Stimulated activated CD8-positive, alpha-beta memory T cell treated with anti-CD3 and anti-CD28 coated beads, Interleukin-12 subunit alpha, Interleukin-12 subunit beta, amount 100 ng/mL, for 1 hour (primary cell): Measurements from ENCODE around the gene TSFM.
"Not testable (repeated sequence)": the region's sequence is repeated elsewhere in the genome, so short reads cannot be mapped to it uniquely, and the experiment has no call there.

Experiments
- DNase-seq: peaks from one replicate; pipeline ENCODE4 v3.0.0-alpha.2; 2020; ENCODE audit warnings: low read depth

The TSFM gene

DNA sequence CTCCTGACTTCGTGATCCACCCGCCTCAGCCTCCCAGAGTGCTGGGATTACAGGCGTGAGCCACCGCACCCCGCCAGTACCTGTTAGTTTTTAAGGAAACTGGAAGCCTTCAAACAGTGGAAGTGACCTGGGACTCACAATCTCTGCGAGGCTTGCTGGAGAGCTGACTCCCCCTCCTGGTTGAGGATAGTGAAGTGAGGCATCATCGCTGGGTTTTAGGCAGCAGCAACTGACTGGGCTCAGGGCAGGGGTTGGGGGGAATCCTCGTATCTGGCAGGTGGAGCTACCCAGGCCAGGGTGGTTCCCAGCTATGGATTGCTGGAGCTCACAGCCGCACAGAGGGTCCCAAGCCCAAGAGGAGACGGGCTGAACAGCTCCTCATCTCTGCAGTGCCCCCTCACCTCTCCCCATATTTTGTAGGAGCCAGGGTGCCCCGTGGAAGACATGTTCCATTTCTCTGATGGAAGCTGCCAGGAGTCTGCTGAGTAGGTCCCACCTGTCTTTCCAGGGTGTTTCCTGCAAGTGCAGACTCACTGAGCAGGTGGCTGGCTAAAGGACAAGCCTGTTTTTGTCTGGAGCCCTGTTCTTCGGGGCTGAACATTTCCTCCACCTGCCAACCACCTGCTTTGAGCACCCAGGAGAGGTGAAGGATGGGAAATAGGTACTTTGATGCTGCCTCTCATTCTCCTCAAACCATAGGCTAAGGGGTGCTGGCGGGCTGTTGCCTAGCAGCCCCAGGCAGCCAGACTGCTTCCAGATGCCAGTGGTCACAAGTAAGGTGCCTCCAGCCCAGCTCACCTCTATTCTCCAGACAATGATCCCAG is 32.8 kb downstream of the TSFM start:
- no peak for DNase-seq

DNA sequence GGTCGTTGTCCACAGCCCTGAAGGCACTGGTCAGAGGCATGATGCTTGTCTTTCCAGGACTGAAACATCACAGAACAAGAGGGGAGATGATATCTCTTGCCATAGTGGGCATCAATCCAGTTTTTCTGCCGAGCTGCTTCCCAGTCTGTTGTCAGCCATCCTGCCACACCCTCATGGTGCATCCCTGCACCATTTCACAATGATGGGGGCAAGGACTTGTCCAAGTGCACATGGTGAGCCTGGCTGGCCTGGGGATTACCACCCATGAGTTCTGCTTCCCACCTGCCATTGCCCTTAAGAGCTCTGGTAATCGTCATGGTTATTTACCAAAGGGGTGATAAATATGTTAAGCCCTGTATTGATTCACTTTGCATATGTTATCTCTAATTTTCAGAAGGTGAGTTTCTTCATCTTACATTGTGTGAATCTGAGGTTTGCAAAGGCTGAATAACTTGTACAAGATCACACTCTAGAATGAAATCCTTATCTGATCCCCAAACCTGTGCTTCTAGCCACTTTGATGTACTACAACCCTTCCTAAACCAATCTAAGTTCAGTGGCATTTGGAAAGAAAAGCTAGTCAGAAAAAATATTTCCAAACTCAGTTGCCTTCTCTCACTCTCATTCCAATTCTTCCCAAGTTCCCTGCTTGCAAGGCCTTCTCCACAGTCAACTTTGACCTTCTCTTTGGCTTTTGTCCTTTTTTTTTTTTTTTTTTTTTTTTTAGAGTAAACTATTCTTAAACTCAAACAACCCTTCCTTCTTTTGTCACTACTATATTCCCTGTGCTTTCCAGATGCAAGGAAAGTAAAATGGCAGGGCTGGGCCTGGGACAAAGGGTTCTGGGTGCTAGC is 33.6 kb downstream of the TSFM start:
- DNase-seq = no peak

- DNase-seq = no peak
Observed at GRCh38 chr12:57816855-57817151, 34.2 kb downstream of the TSFM start.

- no peak for DNase-seq
Observed at GRCh38 chr12:57817261-57817989, 34.8 kb downstream of the TSFM start.

GRCh38 chr12:57817990-57818331 is 35.4 kb downstream of the TSFM start:
- not testable (repeated sequence) for DNase-seq

DNA sequence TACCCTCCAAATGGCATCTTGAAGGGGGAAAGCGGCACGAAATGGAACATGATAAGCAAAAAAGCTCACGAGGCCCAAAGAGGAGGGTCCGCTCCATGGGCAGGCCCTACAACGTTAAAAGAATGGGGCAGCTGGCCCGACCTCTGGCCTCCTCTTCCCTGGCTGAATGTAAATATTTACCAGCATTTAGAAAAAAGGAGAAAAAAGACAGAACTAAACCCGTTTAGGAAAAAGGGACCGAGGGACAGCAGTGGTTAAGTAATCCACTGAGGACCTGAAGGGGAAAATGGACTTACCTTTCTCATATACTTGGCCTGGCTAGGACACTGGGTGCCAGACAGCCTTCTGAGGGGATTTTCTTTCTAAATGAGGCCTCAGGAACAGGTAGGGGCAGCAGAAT is 37.5 kb downstream of the TSFM start:
- DNase-seq = not testable (repeated sequence)

- DNase-seq = not testable (repeated sequence)
Observed at GRCh38 chr12:57821015-57821414, 38.4 kb downstream of the TSFM start.

- no peak for DNase-seq
Observed at GRCh38 chr12:57821474-57822214, 39.1 kb downstream of the TSFM start.

DNA sequence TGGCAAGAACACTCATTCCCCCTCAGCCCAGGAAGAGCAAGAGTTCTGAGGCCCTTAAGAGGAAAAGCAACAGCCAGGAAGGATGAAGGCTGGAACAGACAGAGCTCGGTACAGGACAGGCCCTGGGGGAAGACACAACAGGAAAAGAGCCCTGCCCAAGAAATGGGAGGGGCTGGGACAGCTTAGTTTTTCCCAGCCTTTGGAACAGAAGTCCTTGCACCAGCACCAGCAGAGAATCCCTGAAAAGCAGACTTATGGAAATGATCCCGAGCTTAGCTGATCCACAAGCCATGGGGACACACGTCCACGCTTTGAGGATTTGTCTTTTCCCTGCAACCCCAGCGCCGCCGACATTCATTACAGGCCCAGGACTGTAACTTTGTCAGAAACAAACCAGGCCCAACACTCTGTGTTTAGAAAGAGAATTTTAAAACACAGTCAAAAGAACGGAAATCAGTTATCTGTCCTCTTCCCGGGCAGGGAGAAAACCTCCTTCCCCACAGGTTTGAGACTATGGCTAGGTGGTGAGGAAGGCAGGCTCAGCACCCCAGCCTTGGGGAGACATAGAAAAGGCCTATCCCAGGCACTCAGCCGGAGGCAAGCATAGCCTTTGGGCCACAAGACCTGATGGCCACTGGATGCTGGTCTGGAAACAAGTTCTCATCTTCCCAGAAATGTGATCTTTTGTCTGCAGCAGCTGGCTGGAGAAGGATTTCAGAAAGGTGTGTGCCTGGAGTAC is 40.0 kb downstream of the TSFM start:
- no peak for DNase-seq

DNA sequence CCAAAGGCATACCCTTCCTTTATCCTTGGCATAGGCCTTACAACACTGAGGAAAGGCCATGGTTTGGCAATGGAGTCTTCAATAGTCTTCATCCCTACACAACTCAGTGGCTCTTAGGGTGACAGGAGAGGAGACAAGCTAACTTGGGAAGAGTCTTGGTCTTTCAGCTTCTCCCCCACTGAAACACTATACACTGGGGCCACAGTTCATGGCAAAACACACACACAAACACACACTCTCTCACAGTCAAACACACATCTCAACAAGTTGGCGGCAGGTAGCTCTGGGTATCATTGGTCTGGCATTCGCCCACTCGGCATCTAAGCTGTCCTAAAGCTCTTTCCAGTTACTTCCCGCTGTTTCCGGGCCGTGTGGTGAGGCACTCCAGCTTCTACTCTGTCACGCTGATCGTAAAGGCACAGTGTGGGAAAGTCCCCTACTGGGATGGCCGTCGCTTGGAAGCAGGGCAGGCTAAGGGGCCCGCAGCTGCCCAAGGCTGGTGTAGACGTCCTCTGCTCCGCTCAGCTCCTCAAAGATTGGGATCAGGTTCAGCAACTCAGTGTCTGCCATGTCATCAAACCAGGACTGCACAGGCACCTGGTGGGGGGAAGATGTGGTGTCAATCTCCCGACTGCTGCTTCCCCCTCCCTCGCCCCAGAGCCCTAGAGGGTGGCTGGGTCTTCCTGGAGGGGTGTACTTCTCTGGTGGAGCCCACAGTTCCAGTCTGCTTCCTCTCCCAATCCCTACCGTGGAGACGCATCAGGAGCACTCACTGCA is 40.7 kb downstream of the TSFM start:
- DNase-seq = no peak

GRCh38 chr12:57823908-57824640 is 41.5 kb downstream of the TSFM start:
- DNase-seq = no peak

- no peak for DNase-seq
Observed at GRCh38 chr12:57825451-57825850, 42.9 kb downstream of the TSFM start.

DNA sequence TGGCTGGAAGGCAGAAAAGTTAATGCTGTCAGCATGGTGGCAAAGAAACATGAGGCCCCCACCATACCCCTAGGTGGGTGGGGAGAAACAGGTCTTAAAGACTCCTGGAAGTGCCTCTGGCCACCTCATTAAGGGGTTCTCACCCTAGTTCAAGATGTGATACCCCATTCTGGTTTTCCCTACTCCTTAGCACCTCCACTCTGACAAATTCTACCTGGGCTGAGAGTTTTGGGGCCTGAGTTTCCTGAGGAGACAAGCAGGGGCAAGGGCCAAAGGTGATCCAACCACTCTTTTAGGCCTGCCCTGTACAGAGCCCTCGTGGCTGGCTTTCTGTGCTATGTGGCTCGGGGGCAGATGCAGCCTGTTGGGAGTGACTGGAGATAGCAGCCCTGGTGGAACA is 43.8 kb downstream of the TSFM start:
- no peak for DNase-seq

- DNase-seq = no peak
Observed at GRCh38 chr12:57826966-57827365, 44.4 kb downstream of the TSFM start.

- no peak for DNase-seq
Observed at GRCh38 chr12:57829025-57829777, 46.6 kb downstream of the TSFM start.

DNA sequence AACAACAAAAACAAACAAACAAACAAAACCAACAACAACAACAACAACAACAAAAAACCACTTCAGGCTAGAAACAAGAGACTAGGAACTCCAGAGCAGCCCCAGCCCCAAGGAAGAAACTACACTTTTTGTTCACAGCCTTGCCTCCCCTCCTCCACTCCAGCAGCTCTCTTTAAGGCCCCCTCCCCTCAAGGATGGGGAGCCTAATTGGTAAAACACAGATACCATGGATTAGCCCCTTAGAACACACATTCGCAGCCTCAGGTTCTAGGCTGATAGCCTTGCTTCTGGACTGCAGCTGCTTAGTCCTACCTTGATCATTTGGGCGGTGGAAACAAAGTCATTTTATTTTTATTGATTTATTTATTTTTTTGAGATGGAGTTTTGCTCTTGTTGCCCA is 47.8 kb downstream of the TSFM start:
- no peak for DNase-seq

DNA sequence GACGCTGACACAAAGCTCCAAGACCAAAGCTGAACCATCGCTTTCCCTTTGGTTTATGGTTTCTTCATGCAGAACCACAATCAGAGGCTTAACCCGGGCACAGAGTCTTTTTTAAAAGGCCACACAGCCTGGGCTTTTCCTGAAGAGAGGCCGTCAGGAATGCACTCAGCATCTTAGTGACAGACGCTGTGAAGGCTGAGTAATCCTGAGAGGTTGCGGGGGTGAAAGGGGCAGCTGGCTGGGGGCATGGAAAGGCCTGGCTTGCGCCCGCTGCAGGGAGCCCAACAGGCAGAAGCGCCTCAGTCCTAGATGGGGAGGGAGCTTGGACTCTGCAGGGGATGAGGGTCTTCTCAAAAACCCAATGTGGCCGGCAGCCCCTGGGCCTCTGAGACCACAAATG is 50.4 kb downstream of the TSFM start:
- no peak for DNase-seq

DNA sequence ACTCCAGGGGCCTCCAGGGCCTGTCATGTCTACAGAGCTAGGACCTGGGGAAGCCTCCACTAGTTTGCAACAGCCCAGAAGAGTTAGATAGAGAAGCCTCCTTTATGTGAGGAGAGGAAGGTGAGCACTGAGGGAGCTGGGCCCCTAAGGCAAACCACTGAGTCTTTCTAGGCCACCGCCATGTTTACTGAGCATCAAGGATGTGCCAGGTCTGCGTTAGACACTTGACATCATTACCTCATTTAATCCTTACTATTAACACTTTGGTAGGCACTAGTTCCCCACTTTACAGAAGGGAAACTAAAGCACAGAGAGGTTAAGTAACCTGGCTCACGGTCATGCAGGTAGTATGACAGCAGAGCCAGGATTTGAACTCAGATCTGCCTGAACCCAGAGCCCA is 51.1 kb downstream of the TSFM start:
- DNase-seq = no peak
